HG02973 (cell line): ENCODE measurements around the gene PPDPF.

ENCODE experiments used
- ATAC-seq: cut with Tn5 transposase; IDR thresholded peaks from one replicate; pipeline ENCODE4 v1.9.1; 2021; ENCODE audit warnings: moderate library complexity; ENCODE audit not compliant: unreplicated experiment

Gene PPDPF

DNA sequence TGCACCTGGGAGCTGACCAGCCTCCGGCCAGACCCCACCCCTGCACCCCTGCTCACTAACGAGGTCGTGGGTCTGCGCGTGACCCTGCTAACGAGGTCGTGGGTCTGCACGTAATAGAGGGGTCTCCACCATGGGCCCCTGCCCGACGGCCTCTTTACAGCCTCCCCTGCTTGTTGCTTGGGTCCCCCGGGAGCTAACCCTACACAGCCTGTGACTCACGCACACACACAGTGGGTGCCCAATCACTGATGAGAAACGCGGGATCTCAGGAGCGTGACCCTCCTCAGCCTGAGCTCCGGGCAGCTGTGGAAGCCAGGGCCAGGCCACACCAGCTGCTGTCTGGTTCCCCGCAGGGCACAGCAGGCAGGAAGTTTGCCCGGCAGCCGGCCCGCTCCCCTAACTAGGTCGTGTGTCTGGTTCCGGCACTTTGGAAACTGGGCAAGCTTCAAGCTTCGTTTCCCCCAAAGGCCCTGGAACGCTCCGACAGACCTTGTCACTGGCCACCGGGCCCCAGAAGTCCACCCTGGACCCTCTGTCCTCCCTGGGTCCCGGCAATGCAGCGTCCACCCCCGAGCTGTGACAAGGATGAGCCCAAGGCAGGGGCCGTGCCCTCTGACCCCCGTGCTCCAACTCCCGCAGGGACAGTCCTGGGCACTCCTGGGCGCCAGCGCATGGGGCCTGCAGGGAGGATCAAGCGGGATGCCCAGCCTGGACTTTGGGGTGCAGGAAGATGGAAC, 15.8 kb downstream of the PPDPF start:
- no peak for ATAC-seq

DNA sequence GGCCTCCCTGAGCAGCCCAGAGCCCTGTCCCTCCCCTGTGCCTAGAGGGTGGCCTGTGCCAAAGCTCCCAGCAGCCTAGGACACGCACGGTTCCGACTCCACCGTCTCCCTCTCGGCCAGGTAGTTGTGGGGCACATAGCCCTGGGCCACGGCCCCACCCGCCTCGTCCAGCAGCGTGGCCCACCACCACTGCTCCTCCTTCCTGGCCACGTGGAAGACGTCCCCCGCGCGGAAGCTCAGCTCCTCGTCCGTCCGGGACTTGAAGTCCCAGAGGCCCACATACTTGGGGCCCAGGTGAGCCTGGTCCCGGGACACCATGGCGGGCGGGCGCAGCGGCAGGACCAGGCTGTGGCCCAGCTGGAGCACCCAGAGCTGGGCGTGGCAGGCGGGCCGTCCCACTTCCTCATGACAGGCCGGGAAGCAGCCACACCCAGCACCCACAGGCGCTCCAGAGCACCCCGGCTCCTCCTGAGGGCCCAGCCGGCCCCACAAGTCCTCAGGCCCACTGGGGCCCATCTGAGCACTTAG, 16.5 kb downstream of the PPDPF start, which contains the start of gene PTK6:
Gene PTK6 (minus strand): TSS at position 380 of the 528 bp plus-strand sequence. CDS start 62 bp downstream, at position 318.
- ATAC-seq: no peak

- ATAC-seq: peak; percentile 72
These were observed 17.1 kb downstream of the PPDPF start for GRCh38 chr20:63537525-63538203.

GRCh38 chr20:63538204-63539091, 17.9 kb downstream of the PPDPF start:
- ATAC-seq: no peak

DNA sequence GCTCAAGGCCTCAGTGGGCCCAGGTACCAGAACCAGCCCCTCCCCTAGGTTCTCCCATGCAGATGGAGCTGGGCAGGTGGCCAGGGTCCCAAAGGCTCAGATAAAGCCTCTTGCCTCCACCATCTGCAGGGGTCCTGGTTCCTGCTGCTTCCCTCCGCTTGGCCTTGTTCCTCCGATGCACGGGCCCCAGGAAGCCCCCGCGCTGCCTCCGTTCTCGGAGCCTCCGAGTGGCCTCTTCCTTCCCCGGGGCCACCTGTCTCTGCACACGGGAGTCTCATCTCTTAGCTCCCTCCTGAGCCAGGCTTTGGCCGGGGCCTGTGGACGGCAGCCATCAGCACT, 18.5 kb downstream of the PPDPF start:
- ATAC-seq: no peak

DNA sequence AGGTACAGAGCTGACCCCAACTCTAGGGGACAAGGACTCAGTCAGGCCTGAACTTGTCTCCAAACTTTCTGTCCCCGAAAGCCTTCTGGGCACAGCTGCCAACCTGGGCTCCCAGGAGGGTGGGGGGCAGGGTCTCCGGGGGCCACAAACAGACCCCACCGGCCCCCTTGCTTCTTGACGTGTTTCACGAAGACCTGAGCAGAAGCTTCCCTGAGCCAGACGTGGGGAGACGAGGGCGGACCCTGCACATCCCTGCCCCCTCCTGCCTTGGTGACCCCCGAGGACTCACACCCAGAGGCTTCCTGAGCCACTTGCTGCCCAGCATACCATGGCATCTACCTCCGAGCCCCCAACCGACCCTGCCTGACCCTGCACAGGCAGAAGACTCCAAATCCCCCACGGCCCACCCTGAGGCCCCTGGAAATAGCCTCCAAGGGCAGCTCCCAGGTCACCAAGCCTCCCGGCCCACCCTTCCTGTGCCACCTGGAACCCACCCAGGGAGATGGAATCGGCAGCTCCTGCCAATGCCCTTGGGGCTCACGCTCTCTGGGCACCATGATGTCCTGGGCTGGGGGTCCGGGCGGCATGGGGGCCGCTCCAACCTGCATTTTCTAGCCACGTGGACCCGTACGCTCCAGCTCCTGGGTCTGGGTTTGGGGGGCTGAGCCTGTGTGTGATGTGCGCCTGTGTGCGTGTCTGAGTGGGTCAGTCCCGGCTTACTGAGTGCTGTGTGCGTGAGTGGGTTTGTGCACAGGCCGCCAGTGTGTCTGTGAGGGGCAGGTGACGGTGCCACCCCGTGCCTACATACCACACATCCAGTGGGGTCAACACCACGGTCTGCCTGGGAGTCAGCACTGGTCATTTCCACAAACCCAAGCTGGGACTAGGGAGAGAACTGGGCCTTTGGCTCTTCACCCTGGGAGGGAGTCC, 19.1 kb downstream of the PPDPF start:
- ATAC-seq: no peak

DNA sequence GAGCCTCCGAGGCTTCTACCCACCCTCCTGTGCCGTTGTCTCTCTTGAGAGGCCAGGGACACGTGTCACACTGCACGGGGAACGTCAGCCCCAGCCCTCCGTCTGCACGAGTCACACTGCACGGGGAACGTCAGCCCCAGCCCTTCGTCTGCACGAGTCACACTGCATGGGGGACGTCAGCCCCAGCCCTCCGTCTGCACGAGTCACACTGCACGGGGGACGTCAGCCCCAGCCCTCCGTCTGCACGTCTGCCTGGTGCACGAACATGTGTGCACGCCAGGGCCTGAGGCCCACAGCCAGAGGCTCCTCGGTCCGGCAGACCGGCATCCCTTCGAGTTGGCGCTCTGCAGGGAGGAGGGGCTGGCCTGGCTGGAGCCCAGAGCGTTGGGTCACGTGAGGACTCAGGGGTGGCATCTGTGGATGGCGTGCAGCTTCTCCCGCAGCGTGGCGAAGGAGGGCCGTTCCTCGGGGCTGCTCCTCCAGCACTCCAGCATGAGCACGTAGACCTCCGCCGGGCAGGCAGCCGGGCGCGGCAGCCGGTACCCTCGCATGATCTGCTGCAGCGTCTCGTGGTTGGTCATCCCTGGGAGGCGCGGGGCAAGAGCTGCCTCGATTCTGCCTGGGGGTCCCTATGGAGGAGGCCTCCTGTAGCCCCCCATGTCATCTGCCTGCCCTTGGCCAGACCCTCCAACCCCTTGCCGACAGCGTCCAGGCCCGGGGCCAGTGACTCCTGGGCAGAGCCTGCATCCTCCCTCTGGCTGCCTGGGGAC, 20.0 kb downstream of the PPDPF start:
- no peak for ATAC-seq

- no peak for ATAC-seq
These were observed 20.8 kb downstream of the PPDPF start for GRCh38 chr20:63541371-63541770.

DNA sequence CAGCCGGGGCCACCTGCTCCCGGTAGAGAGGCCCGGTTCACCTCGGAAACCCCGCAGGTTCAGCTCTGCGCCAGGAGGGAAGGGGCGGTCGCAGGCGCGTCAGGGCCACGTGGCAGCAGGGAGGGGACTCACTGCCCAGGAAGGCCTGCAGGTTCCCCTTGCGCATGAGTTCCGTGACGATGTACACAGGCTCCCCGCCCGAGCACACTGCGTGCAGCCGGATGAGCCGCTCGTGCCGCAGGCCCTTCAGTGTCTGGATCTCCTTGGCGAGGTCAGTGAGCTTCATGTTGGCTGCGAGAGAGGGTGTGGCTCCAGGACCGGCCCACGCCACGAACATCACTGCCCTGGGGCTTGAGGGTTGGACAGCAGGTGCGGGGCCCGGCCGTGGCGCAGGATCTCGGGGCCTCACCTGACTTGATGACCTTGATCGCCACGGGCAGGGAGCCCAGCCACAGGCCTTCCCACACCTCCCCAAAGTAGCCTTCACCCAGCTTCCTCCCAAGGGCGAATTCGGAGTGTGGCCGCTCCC, 21.5 kb downstream of the PPDPF start:
- ATAC-seq: no peak

GRCh38 chr20:63542696-63543095, 22.1 kb downstream of the PPDPF start:
- ATAC-seq: no peak

DNA sequence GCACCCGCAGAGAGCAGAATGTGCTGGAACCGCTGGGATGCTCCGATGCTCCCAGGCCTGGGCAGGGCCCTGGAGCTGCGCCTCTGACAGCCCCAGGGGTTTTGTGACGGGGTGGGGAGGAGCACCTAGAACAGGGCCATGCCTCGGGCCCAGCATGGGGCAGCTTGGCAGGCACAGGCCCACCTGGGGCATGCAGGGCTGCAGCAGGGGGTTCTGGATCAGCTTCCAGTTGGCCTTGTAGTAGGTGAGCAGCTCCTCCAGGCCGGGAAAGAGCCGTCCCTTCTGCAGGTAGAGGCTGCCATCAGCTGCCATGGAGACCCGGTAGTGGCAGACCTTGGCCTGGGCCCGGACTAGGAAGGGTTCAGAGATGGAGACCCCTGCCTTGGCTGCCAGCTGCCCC, 22.6 kb downstream of the PPDPF start:
- ATAC-seq: no peak

DNA sequence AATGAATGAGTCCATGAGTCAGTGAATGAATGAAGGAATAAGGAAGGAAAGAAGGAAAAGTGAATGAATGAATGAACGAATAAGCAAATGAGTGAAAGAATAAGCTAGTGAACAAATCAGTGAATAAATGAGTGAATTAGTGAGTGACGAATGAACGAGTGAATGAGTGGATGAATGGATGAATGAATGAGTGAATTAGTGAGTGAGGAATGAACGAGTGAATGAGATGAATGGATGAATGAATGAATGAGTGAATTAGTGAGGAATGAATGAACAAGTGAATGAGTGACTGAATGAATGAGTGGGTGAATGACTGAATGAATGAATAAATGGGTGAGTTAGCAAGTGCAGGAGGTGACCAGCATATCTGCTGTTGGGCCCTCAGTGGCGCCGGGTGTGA, 23.2 kb downstream of the PPDPF start:
- no peak for ATAC-seq

- ATAC-seq: no peak
These were observed 23.8 kb downstream of the PPDPF start for GRCh38 chr20:63544241-63544957.

GRCh38 chr20:63544958-63545516, 24.5 kb downstream of the PPDPF start:
- no peak for ATAC-seq

GRCh38 chr20:63545814-63546213, 25.2 kb downstream of the PPDPF start:
- ATAC-seq: no peak

GRCh38 chr20:63546256-63546955, 25.8 kb downstream of the PPDPF start:
- ATAC-seq: no peak

GRCh38 chr20:63546956-63547724, 26.6 kb downstream of the PPDPF start:
- ATAC-seq: no peak
